RWPE2 (cell line): ENCODE data around the gene STAG1.

ENCODE experiments used
- ATAC-seq: fragments of 200-7000 bp; cut with Tn5 transposase; 3 replicates; pipeline ENCODE4 v1.9.1; 2021; ENCODE audit warnings: low read depth
- DNase-seq: peaks from one replicate; pipeline ENCODE4 v3.0.0-alpha.2; 2020; ENCODE audit warnings: low spot score
- H3K27ac ChIP-seq: fragments of 450-650 bp; 2 replicates; pipeline ENCODE4 v1.5.1; 2017; ENCODE audit warnings: mild to moderate bottlenecking; ENCODE audit not compliant: poor library complexity, severe bottlenecking
- H3K27me3 ChIP-seq: fragments of 250-450 bp; sonication (Bioruptor Pico); 2 replicates; pipeline ENCODE4 v1.5.1; 2021; ENCODE audit warnings: mild to moderate bottlenecking, moderate library complexity; ENCODE audit not compliant: insufficient read depth, poor library complexity, severe bottlenecking
- H3K36me3 ChIP-seq: fragments of 250-450 bp; sonication (Bioruptor Pico); 2 replicates; pipeline ENCODE4 v1.5.1; 2020; ENCODE audit warnings: low read depth, mild to moderate bottlenecking, moderate library complexity
- H3K4me1 ChIP-seq: fragments of 250-450 bp; sonication (Bioruptor Pico); 2 replicates; pipeline ENCODE4 v1.5.1; 2021; ENCODE audit warnings: mild to moderate bottlenecking, moderate library complexity; ENCODE audit not compliant: insufficient read depth, poor library complexity, severe bottlenecking
- H3K4me3 ChIP-seq: fragments of 250-450 bp; sonication (Bioruptor Pico); 2 replicates; pipeline ENCODE4 v1.5.1; 2021; ENCODE audit warnings: mild to moderate bottlenecking, moderate library complexity; ENCODE audit not compliant: severe bottlenecking
- H3K9me3 ChIP-seq: fragments of 250-450 bp; sonication (Bioruptor Pico); 2 replicates; pipeline ENCODE4 v1.5.1; 2021; ENCODE audit warnings: mild to moderate bottlenecking, moderate library complexity; ENCODE audit not compliant: severe bottlenecking
- CTCF ChIP-seq: fragments of 450-650 bp; IDR thresholded peaks from one replicate; pipeline ENCODE4 v1.5.1; 2017; ENCODE audit warnings: mild to moderate bottlenecking, moderate library complexity; ENCODE audit not compliant: poor library complexity, severe bottlenecking

Gene STAG1

GRCh38 chr3:136661282-136661681 lies 90.9 kb downstream of the STAG1 start:
- H3K36me3 ChIP-seq = no peaks in the 10 kb centered on the region
- no peak overlapping the region for H3K4me3 ChIP-seq
- DNase-seq (no peak), ATAC-seq (no peak)
- H3K4me1 ChIP-seq = peaks cover 5% of the 10 kb centered on the region
- H3K27me3 ChIP-seq = no peaks in the 10 kb centered on the region
- no peaks in the 10 kb centered on the region for H3K9me3 ChIP-seq
- no peak for TF ChIP-seq CTCF
- no peak overlapping the region for H3K27ac ChIP-seq

- ATAC-seq = no peak
- H3K27ac ChIP-seq = no peak overlapping the region
- no peak overlapping the region for H3K4me3 ChIP-seq
- peaks cover 7% of the 10 kb centered on the region for H3K9me3 ChIP-seq
- peaks cover 5% of the 10 kb centered on the region for H3K4me1 ChIP-seq
- no peak for DNase-seq
- no peaks in the 10 kb centered on the region for H3K27me3 ChIP-seq
- H3K36me3 ChIP-seq = no peaks in the 10 kb centered on the region
- no peak for TF ChIP-seq CTCF
These were observed 93.1 kb downstream of the STAG1 start for GRCh38 chr3:136658946-136659682.

GRCh38 chr3:136657526-136657925 lies 94.7 kb downstream of the STAG1 start:
- Histone ChIP-seq H3K4me3 (no peak overlapping the region), H3K36me3 (no peaks in the 10 kb centered on the region), H3K27me3 (no peaks in the 10 kb centered on the region), H3K27ac (no peak overlapping the region), H3K4me1 (peaks cover 5% of the 10 kb centered on the region), H3K9me3 (peaks cover 11% of the 10 kb centered on the region)
- DNase-seq (no peak), ATAC-seq (no peak)
- TF ChIP-seq CTCF = no peak

DNA sequence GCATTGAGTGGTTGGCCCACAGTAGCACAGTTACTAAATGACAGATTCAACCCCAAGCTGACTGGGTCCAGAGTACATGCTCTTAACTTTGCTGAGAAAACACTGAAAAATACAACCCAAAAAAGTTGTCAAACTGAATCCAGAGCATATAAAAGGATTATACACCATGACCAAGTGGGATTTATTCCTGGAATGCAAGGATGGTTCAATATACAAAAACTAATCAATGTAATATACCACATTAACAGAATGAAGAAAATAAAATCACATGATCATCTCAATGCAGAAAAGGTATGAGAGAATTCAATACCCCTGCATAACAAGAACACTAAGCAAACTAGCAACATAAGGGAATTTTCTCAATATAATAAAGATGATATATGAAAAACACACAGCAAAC lies 98.5 kb downstream of the STAG1 start:
- H3K27ac ChIP-seq = no peak overlapping the region
- no peaks in the 10 kb centered on the region for H3K27me3 ChIP-seq
- H3K36me3 ChIP-seq = no peaks in the 10 kb centered on the region; the same call in 1 of the 2 replicates
- no peak for DNase-seq
- H3K9me3 ChIP-seq = peaks cover 11% of the 10 kb centered on the region
- ATAC-seq = no peak
- H3K4me1 ChIP-seq = no peaks in the 10 kb centered on the region
- no peak overlapping the region for H3K4me3 ChIP-seq
- TF ChIP-seq CTCF = no peak

DNA sequence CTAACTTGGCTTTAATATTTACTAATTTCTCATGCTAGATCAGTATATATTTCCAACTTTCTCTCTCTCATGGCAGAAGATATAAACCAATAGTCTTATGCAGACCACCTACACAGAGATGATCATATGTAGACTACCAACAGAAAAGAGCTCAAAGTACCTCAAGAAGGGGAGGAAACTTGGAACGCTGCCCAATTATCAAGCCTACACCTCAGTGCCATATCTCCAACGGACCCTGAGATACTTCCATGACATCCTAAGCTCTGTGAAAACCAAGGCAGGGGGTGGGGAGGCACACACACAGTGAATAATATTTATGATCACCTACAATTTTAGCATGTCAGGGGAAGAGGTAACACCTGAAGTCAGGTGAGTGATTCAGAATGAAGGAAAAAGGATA lies 100.6 kb downstream of the STAG1 start:
- H3K9me3 ChIP-seq = peaks cover 11% of the 10 kb centered on the region
- H3K27ac ChIP-seq = no peak overlapping the region
- no peak for TF ChIP-seq CTCF
- DNase-seq = no peak
- no peaks in the 10 kb centered on the region; the same call in 1 of the 2 replicates for H3K36me3 ChIP-seq
- no peaks in the 10 kb centered on the region for H3K27me3 ChIP-seq
- no peak for ATAC-seq
- no peaks in the 10 kb centered on the region for H3K4me1 ChIP-seq
- H3K4me3 ChIP-seq = no peak overlapping the region
